Fibroblast of lung (primary cell): ENCODE measurements around the gene DNAJB1.

Experiments
- CTCF ChIP-seq, 2 donors: IDR thresholded peaks in 1 of 2; conservative IDR thresholded peaks in 1 of 2; 1 replicate in 1 of 2; 2 replicates in 1 of 2; pipeline ENCODE4 v1.5.1; 2011 to 2012; ENCODE audit warnings: low read length in 2 of 2, control low read depth in 1 of 2, inconsistent platforms in 1 of 2, low read depth in 1 of 2, mild to moderate bottlenecking in 1 of 2
- EZH2 ChIP-seq: IDR thresholded peaks from 2 replicates; pipeline ENCODE4 v1.5.1; 2012; ENCODE audit warnings: low read length, control low read depth, mild to moderate bottlenecking; ENCODE audit errors: missing control alignments

- no peak for TF ChIP-seq CTCF (conservative IDR thresholded peaks at IDR 0.05 in 1 of 2, IDR thresholded peaks at IDR 0.05 in 1 of 2; ENCODE audit: low read depth in 1 of 2, low read length in 2 of 2)
- TF ChIP-seq EZH2: no peak
These were observed 44.1 kb downstream of the DNAJB1 start for GRCh38 chr19:14473978-14474578.
